Measurements from ENCODE around the gene CTSF.
"Not testable (repeated sequence)": the region's sequence is repeated elsewhere in the genome, so short reads cannot be mapped to it uniquely, and the experiment has no call there.

The CTSF gene

GRCh38 chr11:66589315-66589714, 20.9 kb upstream of the CTSF start:
- not testable (repeated sequence) for FAIRE-seq

GRCh38 chr11:66586136-66586535, 17.7 kb upstream of the CTSF start:
- no peak for FAIRE-seq

DNA sequence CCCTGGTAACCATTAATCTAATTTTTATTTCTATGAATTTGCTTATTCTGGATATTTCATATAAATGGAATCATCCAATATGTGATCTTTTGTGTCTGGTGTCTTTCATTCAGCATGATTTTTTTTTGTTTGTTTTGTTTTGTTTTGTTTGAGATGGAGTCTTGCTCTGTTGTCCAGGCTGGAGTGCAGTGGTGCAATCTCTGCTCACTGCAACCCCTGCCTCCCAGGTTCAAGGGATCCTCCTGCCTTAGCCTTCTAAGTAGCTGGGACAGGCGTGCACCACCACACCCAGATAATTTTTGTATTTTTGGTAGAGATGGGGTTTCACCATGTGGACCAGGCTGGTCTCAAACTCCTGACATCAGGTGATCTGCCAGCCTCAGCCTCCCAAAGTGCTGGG, 17.0 kb upstream of the CTSF start:
- not testable (repeated sequence) for FAIRE-seq

DNA sequence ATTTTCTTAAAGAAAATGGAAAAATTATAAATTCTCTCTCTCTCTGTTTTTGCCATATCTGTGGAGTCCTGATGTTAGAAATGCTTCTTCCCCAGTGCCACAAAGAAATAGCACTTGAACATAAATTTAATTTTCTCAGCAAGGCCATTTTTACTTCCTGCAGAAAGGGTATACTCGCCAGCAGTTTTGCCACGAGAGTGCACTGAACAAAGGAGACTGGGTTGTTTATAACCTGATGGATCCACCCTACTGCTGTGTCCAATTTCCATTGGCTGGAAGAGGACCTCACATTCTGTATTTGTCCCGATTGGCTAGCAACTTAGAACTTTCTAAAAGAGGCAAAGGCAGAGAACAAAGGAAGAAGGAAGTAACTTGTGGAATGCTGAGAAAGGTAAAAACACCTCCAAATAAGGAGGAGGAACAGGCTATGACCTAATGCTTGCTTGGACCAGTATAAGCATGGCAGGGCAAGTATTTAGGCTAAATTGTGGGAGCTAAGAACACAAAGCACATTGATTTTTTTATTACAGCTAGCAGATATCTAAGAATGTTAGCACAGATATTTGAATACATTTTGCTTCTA, 14.2 kb upstream of the CTSF start:
- FAIRE-seq: not testable (repeated sequence)

DNA sequence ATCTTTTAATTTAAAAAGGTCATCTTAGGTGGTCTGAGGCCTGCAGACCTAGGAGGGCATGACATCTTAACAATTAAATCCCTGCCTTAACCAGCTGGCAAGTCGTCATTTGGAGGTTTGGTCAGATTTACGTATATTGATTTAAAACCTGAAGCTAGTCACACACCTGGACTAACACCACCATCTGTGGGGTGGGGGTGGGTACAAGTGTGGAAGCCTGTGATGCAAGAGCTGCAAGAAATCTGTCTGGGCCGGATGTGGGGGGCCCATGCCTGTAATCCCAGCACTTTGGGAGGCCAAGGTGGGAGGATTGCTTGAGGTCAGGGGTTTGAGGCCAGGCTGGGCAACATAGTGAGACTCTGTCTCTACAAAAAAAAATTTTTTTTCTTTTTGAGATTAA, 12.9 kb upstream of the CTSF start:
- FAIRE-seq: no peak

DNA sequence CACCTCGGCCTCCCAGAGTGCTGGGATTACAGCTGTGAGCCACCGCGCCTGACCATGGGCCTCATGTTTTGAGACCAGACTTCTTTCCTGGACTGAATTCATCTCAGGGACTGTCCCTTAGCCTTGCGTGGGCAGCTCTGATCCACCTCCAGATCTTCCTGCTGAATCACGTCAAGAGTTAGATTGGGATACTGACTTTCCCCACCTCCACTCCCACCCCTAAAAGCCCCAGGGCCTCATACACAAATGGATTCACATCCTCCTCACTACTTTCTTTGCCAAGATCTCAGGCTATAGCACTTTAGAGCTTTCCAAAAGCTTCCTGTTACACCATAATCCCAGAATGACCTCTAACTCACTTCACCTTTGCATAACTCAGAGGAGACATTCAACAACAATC, 12.4 kb upstream of the CTSF start:
- FAIRE-seq: no peak

GRCh38 chr11:66579017-66579606, 10.7 kb upstream of the CTSF start:
- FAIRE-seq: no peak

- FAIRE-seq: no peak
Observed at GRCh38 chr11:66570850-66571180, 2.4 kb upstream of the CTSF start.

DNA sequence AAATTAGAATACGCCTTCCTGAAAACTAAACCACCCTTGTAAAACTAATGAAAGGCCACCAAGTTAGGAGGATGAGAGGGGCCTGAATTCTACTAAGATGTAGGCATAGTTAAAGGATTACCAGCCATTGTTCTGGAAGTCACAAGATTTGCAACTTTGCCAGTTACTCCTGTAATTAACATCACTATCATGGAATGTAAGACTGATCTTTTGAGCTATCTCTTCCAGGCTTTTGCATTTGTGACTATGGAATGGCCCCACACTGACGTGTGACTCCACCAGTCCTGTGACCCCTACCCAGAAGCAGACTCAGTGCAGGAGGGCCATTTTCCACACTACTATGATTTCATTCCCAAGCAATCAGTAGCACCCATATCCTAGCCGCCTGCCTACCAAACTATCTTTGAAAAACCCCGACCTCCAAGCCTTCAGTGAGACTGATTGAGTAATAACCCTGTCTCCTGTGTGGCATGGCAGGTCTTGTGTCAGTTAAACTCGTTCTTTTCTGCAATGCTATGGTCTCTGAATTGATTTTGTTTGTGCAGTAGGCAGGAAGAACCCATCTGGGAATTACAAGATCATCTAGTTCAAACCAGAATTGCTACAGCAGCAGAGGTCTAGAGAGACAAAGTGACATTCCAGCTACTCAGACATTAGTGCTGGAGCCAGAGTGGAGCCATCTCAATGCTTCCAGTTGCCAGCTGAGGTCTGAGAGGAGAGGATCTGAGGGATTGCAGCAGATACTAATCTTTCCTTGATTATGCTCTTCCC, 1.9 kb upstream of the CTSF start:
- FAIRE-seq: no peak

DNA sequence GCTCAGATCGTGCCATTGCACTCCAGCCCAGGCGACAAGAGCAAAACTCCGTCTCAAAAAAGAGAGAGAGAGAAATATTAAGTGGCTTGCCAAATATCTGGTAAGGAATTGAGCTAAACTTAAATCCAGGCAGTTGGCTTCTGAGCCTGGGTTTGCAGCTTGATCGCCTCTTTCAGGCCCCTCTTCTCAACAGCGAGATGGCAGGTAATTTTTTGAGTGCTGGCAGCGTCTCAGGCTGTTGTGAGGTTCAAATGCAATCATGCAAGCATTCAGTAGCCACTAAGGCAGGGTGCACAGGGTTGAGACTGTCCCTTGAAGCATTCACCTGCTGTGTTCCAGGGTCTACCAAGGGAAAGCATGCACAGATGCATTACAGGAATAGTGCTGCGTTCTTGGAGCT, 670 bp upstream of the CTSF start:
- no peak for FAIRE-seq

DNA sequence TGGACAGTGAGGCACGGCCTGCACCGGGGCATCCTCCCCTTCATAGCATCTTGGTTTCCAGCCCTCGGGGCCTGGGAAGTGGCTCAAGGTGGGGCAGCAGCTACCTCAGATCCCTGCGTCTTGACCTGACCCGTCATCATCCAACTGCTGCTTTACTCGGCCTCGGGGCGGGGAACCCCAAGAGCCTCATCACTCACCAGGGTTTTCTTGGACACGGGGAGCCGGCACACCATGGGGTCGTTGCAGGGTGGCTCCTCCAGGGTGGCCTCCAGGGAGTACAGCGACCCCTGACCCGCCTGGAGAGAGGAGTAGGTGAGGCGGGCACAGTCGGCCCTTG, 651 bp downstream of the CTSF start:
- FAIRE-seq: no peak

DNA sequence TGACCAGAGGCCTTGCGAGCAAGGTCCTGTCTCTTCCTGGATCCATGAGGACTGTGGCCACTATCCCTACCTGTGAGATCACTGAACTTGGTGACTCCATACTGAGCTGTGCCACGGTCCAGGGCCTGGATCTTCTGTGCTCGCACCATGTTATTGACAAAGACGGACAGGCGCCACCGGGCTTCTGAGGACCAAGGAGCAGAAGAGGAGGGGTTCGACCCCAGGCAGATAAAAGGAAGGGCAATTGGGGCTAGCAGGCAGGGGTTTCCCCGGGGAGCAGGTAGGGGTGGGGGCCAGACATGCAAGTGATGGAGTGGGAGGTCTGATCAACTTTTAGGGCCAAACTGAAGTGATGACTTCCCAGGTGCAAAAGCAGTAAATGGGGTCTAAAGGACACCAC, 2.2 kb downstream of the CTSF start:
- no peak for FAIRE-seq

GRCh38 chr11:66564984-66565383, 3.4 kb downstream of the CTSF start:
- no peak for FAIRE-seq

GRCh38 chr11:66564538-66564937, 3.9 kb downstream of the CTSF start:
- FAIRE-seq: no peak

DNA sequence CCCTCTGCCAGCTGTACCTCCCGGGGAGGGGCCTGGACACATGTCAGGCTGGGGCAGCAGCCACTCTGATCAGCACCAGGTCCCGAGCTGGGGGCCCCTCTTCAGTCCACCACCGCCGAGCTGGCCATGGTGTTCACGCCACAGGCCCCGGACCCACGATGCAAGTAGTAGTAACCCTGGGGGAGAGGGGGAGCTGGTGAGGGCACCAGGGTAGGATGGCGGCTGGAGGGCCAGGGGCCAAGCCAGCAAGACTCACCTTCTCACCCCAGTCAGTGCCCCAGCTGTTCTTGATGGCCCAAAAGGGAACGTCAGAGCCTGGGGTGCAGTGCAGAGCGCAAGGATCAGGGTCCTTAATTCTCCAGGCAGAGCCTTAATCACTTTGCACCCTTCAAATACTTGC, 4.6 kb downstream of the CTSF start:
- FAIRE-seq: no peak

- FAIRE-seq: no peak
Observed at GRCh38 chr11:66562907-66563583, 5.4 kb downstream of the CTSF start.

- no peak for FAIRE-seq
Observed at GRCh38 chr11:66562275-66562674, 6.1 kb downstream of the CTSF start.

DNA sequence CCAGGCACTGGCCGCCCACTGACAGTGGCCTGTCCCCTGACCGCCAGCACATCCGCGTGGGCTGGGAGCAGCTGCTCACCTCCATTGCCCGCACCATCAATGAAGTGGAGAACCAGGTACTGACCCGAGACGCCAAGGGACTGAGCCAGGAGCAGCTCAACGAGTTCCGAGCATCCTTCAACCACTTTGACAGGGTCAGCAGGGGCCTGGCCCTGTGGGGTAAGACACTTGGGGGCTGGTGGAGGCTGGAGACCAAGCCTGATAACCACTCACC, 6.5 kb downstream of the CTSF start:
- FAIRE-seq: no peak

GRCh38 chr11:66561178-66561974, 7.0 kb downstream of the CTSF start:
- no peak for FAIRE-seq

- FAIRE-seq: no peak
Observed at GRCh38 chr11:66559866-66560676, 8.3 kb downstream of the CTSF start.

- no peak for FAIRE-seq
Observed at GRCh38 chr11:66559142-66559865, 9.1 kb downstream of the CTSF start.

DNA sequence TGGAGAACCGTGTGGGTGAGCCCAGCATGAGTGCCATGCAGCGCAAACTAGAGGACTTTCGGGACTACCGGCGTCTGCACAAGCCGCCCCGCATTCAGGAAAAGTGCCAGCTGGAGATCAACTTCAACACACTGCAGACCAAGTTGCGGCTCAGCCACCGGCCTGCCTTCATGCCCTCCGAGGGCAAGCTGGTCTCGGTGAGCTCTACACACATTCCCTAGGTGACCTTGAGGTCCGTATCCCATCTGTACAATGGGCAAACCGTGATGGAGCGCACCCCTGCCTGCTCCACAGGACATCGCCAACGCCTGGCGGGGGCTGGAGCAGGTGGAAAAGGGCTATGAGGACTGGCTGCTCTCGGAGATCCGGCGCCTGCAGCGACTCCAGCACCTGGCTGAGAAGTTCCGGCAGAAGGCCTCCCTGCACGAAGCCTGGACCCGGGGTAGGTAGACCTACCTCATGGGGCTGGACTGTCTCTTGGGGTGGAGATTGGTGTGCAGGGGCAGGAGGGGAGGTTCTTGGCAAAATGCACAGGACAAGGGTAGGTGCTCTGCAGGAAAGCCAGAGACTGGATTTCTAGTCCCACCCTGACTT, 10.6 kb downstream of the CTSF start:
- no peak for FAIRE-seq

Data from G401.6 (cell line).